Tongue (tissue), 3 donors: ENCODE measurements around the gene ANGPTL4. TPM values are rescaled to one million over a fixed set of nuclear protein-coding genes. Genes with fewer than 3 reads are reported as not detected.

Experiments
- DNase-seq: peaks from one replicate; pipeline ENCODE4 v3.0.0-alpha.2; 2015
- small RNA-seq: library from RNA; depleted of rRNA; stranded (forward); fragments of <200 nt; gene quantifications from one replicate; pipeline ENCODE3, GENCODE V24; 2014; ENCODE audit warnings: low replicate concordance
- total RNA-seq: library from RNA; depleted of rRNA; stranded (reverse); fragments of >200 nt; gene quantifications from one replicate; pipeline ENCODE4 v1.2.3, GENCODE V29; 2014

ANGPTL4 gene
- total RNA-seq, 1 donor from 2014 or later, result not detected

GRCh38 chr19:8413629-8413995 is 49.7 kb downstream of the ANGPTL4 start:
- DNase-seq, result no peak

- no peak for DNase-seq
Measured at GRCh38 chr19:8416796-8417195, 52.8 kb downstream of the ANGPTL4 start.

- no peak for DNase-seq
Measured at GRCh38 chr19:8421484-8422461, 57.8 kb downstream of the ANGPTL4 start.

GRCh38 chr19:8423817-8424223 is 59.9 kb downstream of the ANGPTL4 start:
- DNase-seq, result peak; percentile 88

Small RNA genes within 50 kb of the gene (small RNA-seq; reads per million reads assigned to genes)
- gene MIR4999, result 0.18 reads per million, percentile 16 among the genes with 10 or more reads in this experiment

Other genes starting within 250 kb of the ANGPTL4 start
- gene FBN3, start 214.6 kb upstream of the ANGPTL4 start, total RNA-seq, result 13.3 TPM
- gene CERS4, start 154.8 kb upstream of the ANGPTL4 start, total RNA-seq, result 41.0 TPM
- 16.4 TPM for gene CD320, start 55.8 kb upstream of the ANGPTL4 start, total RNA-seq
- gene NDUFA7, start 42.8 kb upstream of the ANGPTL4 start, total RNA-seq, result 8.6 TPM
- 383 TPM for gene RPS28, start 42.7 kb upstream of the ANGPTL4 start, total RNA-seq
- 24.2 TPM for gene KANK3, start 20.9 kb upstream of the ANGPTL4 start, total RNA-seq
- 78.2 TPM for gene RAB11B, start 26.2 kb downstream of the ANGPTL4 start, total RNA-seq
- 68.6 TPM for gene MARCHF2, start 49.1 kb downstream of the ANGPTL4 start, total RNA-seq
- gene HNRNPM, start 80.8 kb downstream of the ANGPTL4 start, total RNA-seq, result 125 TPM
- 1.8 TPM for gene PRAM1, start 138.5 kb downstream of the ANGPTL4 start, total RNA-seq
- gene ZNF414, start 150.0 kb downstream of the ANGPTL4 start, total RNA-seq, result 13.7 TPM
- 7.3 TPM for gene MYO1F, start 213.3 kb downstream of the ANGPTL4 start, total RNA-seq
- 24.8 TPM for gene ADAMTS10, start 246.6 kb downstream of the ANGPTL4 start, total RNA-seq